Amniotic stem cell (primary cell): ENCODE data around the gene ELAVL2.
A peak's percentile ranks its signal among the peaks of the same experiment; 100 is the strongest.

Experiments used
- DNase-seq: peaks from one replicate; lab custom pipeline; 2025; lab: John Stamatoyannopoulos, UW

ELAVL2 gene

DNA sequence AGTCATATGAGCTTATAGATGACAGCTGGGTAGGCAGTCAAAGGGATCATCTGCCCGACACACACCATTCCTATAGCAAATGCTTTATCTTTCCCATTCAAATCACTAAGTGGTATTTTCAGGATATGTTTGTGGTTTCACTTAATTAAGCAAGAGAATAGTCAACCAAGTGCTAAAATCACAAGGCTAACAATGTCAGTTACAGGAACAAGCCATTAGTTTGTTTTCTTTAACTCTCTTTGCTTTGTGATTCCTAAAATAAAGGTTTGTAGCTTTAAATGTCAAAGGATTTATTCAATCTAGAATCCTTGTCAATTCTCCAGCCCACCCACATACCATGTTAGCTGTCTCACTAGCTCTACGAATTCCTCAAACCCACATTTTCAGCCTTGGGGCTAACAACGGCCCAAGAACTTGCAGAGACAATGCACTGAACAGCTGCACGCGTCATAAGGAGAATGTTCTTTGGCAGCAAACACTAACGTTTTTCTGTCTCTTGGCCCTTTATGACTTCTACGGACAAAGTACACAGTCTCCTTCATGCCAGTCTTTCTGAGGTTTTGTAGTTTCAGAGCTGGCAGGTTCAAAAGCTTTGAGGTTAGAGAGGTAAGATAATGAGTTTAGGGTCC is 56.6 kb downstream of the ELAVL2 start:
- DNase-seq = peak; percentile 85

DNA sequence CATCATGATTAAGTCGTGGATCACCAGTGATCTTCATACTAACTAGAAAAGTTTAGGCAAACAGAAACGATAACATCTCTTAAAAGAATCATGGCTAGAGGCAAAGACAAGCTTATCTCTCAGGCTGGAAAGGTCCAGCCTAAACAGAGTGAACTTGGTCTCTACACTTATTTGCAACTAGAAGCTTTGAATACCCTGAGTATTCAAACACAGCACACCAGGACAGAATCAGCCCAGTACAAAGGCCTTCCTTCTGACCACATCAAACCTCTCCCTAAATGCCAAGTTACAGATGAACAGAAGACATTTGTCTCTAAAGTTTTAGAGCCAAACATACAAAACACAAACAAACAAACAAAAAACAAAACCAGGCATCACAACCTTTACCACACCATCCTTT is 57.2 kb downstream of the ELAVL2 start:
- DNase-seq = no peak

DNA sequence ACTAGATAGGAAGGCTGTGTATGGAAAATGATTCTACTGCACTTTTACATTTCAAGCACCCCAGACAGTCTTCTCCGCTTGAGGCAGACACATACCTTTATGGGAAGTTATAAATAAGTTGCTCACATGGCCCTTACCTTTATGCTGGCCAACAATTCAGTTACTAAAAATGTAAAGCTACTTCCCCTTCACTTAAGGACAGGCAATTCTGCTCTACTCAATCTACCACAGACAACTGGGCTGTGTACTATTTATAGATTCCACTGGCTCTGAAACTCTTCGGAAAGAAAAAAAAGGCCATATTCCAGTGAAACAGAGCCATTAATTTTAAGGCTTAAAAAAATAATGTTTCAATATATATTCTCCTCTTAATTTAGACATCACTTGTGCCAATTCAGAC is 59.4 kb downstream of the ELAVL2 start:
- DNase-seq = no peak

GRCh38 chr9:23765561-23765960 is 60.5 kb downstream of the ELAVL2 start:
- DNase-seq = no peak

GRCh38 chr9:23764219-23764618 is 61.8 kb downstream of the ELAVL2 start:
- no peak for DNase-seq

GRCh38 chr9:23754551-23754950 is 71.5 kb downstream of the ELAVL2 start:
- no peak for DNase-seq

DNA sequence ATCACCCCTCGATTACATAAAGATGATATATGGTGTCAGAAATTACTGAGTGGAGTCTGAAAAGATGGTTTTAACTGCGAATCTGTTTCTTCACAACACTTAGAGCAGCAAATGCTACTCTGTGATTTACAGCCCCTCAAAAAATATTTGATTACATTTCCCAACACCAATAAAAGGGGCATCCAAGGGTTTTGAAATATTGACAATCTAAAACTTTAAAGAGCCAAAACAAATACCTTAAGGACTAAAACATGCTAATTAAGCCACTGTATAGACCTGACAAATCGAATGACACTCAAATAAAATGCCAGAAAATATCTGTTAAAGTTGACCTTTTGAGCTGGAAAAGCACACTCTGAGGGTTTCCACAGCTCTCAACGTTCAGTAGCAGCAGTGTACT is 73.2 kb downstream of the ELAVL2 start:
- no peak for DNase-seq

GRCh38 chr9:23751633-23752032 is 74.4 kb downstream of the ELAVL2 start:
- no peak for DNase-seq

- DNase-seq = no peak
Measured at GRCh38 chr9:23750808-23751207, 75.2 kb downstream of the ELAVL2 start.

GRCh38 chr9:23747088-23748075 is 78.7 kb downstream of the ELAVL2 start:
- DNase-seq = no peak

DNA sequence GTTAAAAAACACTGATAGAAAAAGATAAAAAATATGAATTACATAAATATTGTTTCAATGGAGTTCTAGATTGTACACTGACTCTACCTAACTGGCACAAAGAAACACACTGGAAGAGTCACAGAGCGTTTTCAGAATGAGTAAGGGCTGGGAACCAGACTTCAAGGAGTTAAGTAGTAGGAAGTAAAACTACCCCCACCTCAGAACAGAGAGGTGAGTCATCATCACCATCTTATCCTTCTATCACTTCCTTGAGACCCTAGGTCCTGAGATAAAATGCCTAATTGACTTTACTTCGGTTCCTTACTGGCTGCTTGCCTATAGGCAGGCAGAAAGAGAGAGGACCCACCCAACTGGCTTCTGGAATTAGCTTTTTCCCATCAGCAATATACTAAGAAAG is 79.7 kb downstream of the ELAVL2 start:
- no peak for DNase-seq

GRCh38 chr9:23743036-23743435 is 83.0 kb downstream of the ELAVL2 start:
- DNase-seq = no peak

DNA sequence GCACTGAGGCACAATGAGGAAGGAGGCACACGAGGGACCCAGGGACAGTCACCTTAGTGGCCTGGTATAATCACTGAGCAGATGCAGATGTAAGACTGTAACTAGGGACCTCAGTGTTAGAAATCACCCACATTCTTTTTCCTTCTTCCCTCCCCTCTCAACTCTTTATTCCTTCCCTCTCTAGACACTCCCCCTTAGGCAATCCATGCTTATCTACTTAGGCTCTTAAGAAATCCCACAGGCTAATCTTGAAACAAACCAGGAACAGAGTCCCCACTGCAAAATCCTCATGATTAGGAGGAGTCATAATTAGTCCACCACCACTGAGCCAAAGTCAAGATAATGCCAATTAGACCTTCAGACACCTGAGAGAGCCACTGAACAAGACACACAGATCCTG is 84.7 kb downstream of the ELAVL2 start:
- no peak for DNase-seq

DNA sequence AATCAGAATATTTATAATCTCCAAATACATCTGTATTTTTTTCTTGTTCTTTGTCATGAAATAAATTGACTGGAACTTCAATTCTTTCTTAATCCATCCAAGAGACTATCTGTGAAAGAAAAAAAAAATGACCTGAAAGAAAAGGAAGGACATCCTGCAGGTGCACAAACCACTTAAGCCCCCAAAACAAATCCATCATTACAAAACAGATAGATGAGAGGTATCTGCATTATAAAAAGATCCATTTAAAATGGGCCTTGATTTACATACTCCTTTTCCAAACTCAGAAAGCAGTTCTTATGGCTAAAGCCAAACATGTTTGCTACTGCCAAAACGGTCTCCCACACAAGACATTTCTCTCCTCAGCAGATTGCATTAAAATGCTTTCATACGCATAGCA is 85.5 kb downstream of the ELAVL2 start:
- DNase-seq = no peak

DNA sequence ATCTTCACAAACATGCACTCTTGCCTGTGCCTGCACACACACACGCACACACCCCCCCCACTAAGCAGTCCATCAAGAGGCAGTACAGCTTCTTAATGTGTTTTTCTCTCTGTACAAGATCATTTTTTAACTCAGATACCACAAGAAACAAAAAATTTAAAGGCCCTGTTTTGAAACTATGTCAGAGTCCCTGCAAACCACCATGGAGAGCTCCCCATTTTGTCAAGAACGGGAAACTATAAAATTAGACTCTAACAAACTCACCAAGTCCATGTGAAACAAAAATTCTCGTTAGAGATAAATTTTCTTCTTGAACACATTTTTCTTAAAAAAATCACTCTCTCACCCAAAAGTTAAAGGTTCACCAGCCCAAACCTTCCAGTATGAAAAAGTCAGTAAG is 86.3 kb downstream of the ELAVL2 start:
- no peak for DNase-seq

DNA sequence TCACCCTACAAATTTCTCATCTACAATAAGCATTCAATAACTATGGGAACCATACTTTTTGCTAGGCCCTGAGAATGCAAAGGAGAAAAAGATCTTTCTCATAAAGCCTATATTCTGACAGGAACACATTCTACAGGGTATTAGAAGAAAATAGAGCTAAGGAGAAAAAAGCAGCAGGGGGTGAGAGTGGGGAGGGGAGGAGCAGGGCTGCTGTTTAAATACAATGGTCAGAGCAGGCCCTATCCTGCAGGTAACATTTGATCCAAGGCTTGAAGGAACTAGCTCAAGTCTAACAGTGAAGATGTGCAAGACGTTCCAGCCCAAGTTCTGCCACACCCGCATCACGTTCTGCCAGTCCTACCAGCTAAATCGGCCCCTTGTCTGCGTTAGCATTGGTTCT is 89.7 kb downstream of the ELAVL2 start:
- no peak for DNase-seq

- DNase-seq = no peak
Measured at GRCh38 chr9:23733495-23734078, 92.5 kb downstream of the ELAVL2 start.

DNA sequence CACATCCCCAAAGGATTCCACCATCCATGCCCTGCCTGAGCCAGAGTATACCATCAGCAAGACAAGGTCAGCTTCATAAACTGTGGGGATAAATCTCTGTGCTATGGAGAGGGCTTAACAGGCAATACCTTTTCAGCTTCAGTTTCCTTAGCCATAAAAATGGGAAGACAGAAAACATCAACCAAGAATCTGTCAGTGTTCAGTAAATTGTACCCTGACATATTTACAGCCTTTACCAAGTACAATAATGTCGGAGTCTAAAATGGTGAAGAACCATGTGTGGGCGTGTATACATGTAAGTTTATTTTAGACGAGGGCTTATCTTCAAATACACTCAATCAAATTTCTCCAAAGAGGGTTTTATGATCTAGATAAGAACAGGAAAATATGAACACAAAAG is 94.7 kb downstream of the ELAVL2 start:
- no peak for DNase-seq

- DNase-seq = no peak
Measured at GRCh38 chr9:23730364-23730763, 95.7 kb downstream of the ELAVL2 start.

- no peak for DNase-seq
Measured at GRCh38 chr9:23728736-23729135, 97.3 kb downstream of the ELAVL2 start.

GRCh38 chr9:23725279-23725946 is 100.6 kb downstream of the ELAVL2 start:
- no peak for DNase-seq

- DNase-seq = no peak
Measured at GRCh38 chr9:23723672-23724071, 102.4 kb downstream of the ELAVL2 start.
